Measurements from ENCODE around the gene LCN15.
A peak's percentile ranks its signal among the peaks of the same experiment; 100 is the strongest.

The LCN15 gene

GRCh38 chr9:136738960-136739359 lies 25.4 kb downstream of the LCN15 start:
- no peak for DNase-seq

GRCh38 chr9:136735812-136736480 lies 28.4 kb downstream of the LCN15 start:
- DNase-seq: no peak

GRCh38 chr9:136734837-136735496 lies 29.4 kb downstream of the LCN15 start:
- DNase-seq: peak; percentile 30

GRCh38 chr9:136733611-136734010 lies 30.7 kb downstream of the LCN15 start:
- no peak for DNase-seq

- DNase-seq: no peak
Measured at GRCh38 chr9:136732444-136733178, 31.7 kb downstream of the LCN15 start.

- DNase-seq: no peak
Measured at GRCh38 chr9:136729926-136730325, 34.4 kb downstream of the LCN15 start.

- peak; percentile 44 for DNase-seq
Measured at GRCh38 chr9:136729144-136729543, 35.2 kb downstream of the LCN15 start.

GRCh38 chr9:136728548-136729123 lies 35.7 kb downstream of the LCN15 start:
- peak; percentile 39 for DNase-seq

- peak; percentile 93 for DNase-seq
Measured at GRCh38 chr9:136728080-136728547, 36.2 kb downstream of the LCN15 start.

- DNase-seq: peak; percentile 57
Measured at GRCh38 chr9:136726631-136727191, 37.6 kb downstream of the LCN15 start.

- no peak for DNase-seq
Measured at GRCh38 chr9:136726118-136726517, 38.2 kb downstream of the LCN15 start.

GRCh38 chr9:136725612-136726011 lies 38.7 kb downstream of the LCN15 start:
- peak; percentile 24 for DNase-seq

GRCh38 chr9:136724772-136725171 lies 39.5 kb downstream of the LCN15 start:
- no peak for DNase-seq

- no peak for DNase-seq
Measured at GRCh38 chr9:136723989-136724388, 40.3 kb downstream of the LCN15 start.

GRCh38 chr9:136723362-136723976 lies 40.8 kb downstream of the LCN15 start:
- DNase-seq: no peak

- peak; percentile 55 for DNase-seq
Measured at GRCh38 chr9:136722969-136723356, 41.4 kb downstream of the LCN15 start.

GRCh38 chr9:136722093-136722968 lies 42.0 kb downstream of the LCN15 start:
- DNase-seq: peak; percentile 47

- DNase-seq: peak; percentile 51
Measured at GRCh38 chr9:136721339-136722092, 42.8 kb downstream of the LCN15 start.

- no peak for DNase-seq
Measured at GRCh38 chr9:136720898-136721338, 43.4 kb downstream of the LCN15 start.

GRCh38 chr9:136720251-136720897 lies 43.9 kb downstream of the LCN15 start:
- peak; percentile 38 for DNase-seq

All from stimulated activated CD4-positive, alpha-beta T cell treated with anti-CD3 and anti-CD28 coated beads, Interleukin-15, amount 100 ng/mL, for 24 hours (primary cell).